Measurements from ENCODE around the gene CCP110. TPM values are rescaled to one million over a fixed set of nuclear protein-coding genes. Genes with fewer than 3 reads are reported as not detected.

The CCP110 gene
- total and polyA plus RNA-seq, 2 experiments from 2014 or later, result 10.7 to 20.9 TPM

- no peak for TF ChIP-seq ZNF462 (CRISPR knock-in tag; IDR thresholded peaks at IDR 0.05)
These were observed 2.8 kb upstream of the CCP110 start (continued) for GRCh38 chr16:19520861-19521331.

DNA sequence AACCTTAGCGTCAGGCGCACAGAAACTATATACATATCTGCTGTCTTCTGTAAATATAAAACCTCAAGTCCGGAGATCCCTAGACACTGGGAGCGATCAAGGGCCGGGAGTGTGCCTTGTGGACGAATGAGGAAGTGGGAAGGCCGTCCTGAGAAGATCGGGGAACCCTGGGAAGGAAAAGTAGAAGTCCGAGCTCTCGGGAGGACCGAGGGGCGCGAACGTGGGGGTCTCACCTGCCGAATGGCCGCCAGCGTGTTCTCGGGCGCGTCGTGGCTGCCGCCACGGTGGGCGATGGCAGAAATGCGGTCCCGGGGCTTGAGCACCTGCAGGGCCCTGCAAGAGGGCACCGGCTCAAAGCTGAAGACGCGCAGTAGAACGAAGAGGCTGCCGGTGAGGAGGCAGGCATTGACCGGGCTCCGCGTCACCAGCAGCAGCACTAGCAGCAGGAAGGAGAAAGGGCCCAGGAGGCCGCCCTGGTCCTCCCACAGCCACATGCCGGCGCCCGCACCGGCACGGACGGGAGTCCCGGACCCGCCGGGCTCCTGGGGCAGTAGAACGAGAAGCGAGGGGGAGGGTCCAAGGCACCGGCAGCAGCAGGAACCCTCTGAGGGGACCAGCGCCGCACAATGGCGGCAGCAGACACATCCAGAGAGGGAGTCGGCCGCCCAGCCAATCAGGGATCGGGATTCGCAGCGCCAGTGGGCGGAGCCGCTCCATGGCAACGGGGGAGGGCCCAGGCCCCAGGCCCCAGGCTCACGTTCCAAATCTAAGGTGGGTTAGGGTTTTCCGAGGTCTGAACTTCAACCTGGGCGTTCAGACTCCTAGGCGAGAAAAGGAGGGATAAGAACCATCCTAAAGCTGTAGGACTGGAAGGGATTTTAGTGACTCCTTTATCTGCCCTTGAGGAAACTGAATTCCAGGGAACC, 2.0 kb upstream of the CCP110 start, which contains the start of gene GDE1:
GDE1 (minus strand) TSS at position 628 of the 926 bp plus-strand sequence; CDS start at position 494, 134 bp downstream.
- Histone ChIP-seq H2AFZ (peak within 1 kb of the TSS; percentile 33; the same call in 1 of the 2 replicates), H3K27me3 (ENCODE audit: insufficient read depth) (no peaks in the 10 kb centered on the region), H3K27ac (ENCODE audit: low read depth) (peak within 1 kb of the TSS; percentile 34; the same call in 1 of the 2 replicates), H3K36me3 (ENCODE audit: insufficient read depth) (peaks cover 5% of the 10 kb centered on the region; the same call in 1 of the 2 replicates), H4K20me1 (replicated peaks; ENCODE audit: insufficient read depth) (peaks cover 18% of the 10 kb centered on the region), H3K9me2 (ENCODE audit: insufficient read depth) (no peaks in the 10 kb centered on the region), H3F3A (replicated peaks; ENCODE audit: low read depth) (no peaks in the 10 kb centered on the region), H3K4me3 (peak within 1 kb of the TSS; percentile 91), H3K79me2 (replicated peaks; ENCODE audit: insufficient read depth) (peaks cover 63% of the 10 kb centered on the region), H3K4me1 (ENCODE audit: insufficient read depth) (peaks cover 30% of the 10 kb centered on the region), H3K4me2 (peak within 1 kb of the TSS; percentile 94)
- Mint-ChIP-seq H3K27me3 (ENCODE audit: insufficient read depth, low read depth, poor library complexity) (peaks cover 3% of the 10 kb centered on the region), H3K9me3 (no peaks in the 10 kb centered on the region), H3K4me3 (peak within 1 kb of the TSS; percentile 94), H3K4me1 (peaks cover 31% of the 10 kb centered on the region), H3K27ac (peak within 1 kb of the TSS; percentile 85), H3K36me3 (ENCODE audit: low read depth) (peaks cover 8% of the 10 kb centered on the region)
- ATAC-seq (peak; percentile 82), DNase-seq (ENCODE audit: low spot score) (peak; percentile 98)
- TF ChIP-seq POLR2AphosphoS5 (IDR thresholded peaks at IDR 0.05; ENCODE audit: low read depth), result peak; percentile 91
- no peak for TF ChIP-seq STAT1 (IDR thresholded peaks at IDR 0.05; ENCODE audit: unreplicated experiment)
- TF ChIP-seq JUNB (IDR thresholded peaks at IDR 0.05; ENCODE audit: unreplicated experiment), result no peak
- no peak for TF ChIP-seq NANOG (IDR thresholded peaks at IDR 0.05; ENCODE audit: borderline replicate concordance)
- TF ChIP-seq, protein P1, sequence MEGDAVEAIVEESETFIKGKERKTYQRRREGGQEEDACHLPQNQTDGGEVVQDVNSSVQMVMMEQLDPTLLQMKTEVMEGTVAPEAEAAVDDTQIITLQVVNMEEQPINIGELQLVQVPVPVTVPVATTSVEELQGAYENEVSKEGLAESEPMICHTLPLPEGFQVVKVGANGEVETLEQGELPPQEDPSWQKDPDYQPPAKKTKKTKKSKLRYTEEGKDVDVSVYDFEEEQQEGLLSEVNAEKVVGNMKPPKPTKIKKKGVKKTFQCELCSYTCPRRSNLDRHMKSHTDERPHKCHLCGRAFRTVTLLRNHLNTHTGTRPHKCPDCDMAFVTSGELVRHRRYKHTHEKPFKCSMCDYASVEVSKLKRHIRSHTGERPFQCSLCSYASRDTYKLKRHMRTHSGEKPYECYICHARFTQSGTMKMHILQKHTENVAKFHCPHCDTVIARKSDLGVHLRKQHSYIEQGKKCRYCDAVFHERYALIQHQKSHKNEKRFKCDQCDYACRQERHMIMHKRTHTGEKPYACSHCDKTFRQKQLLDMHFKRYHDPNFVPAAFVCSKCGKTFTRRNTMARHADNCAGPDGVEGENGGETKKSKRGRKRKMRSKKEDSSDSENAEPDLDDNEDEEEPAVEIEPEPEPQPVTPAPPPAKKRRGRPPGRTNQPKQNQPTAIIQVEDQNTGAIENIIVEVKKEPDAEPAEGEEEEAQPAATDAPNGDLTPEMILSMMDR (conservative IDR thresholded peaks at IDR 0.05; ENCODE audit: low read depth in 2 of 2), result peak in 1 of 2 experiments; percentile 46; a peak in 2 of 4 replicates
- no peak for TF ChIP-seq EZH2phosphoT487 (IDR thresholded peaks at IDR 0.05; ENCODE audit: unreplicated experiment)
- TF ChIP-seq, protein P2, sequence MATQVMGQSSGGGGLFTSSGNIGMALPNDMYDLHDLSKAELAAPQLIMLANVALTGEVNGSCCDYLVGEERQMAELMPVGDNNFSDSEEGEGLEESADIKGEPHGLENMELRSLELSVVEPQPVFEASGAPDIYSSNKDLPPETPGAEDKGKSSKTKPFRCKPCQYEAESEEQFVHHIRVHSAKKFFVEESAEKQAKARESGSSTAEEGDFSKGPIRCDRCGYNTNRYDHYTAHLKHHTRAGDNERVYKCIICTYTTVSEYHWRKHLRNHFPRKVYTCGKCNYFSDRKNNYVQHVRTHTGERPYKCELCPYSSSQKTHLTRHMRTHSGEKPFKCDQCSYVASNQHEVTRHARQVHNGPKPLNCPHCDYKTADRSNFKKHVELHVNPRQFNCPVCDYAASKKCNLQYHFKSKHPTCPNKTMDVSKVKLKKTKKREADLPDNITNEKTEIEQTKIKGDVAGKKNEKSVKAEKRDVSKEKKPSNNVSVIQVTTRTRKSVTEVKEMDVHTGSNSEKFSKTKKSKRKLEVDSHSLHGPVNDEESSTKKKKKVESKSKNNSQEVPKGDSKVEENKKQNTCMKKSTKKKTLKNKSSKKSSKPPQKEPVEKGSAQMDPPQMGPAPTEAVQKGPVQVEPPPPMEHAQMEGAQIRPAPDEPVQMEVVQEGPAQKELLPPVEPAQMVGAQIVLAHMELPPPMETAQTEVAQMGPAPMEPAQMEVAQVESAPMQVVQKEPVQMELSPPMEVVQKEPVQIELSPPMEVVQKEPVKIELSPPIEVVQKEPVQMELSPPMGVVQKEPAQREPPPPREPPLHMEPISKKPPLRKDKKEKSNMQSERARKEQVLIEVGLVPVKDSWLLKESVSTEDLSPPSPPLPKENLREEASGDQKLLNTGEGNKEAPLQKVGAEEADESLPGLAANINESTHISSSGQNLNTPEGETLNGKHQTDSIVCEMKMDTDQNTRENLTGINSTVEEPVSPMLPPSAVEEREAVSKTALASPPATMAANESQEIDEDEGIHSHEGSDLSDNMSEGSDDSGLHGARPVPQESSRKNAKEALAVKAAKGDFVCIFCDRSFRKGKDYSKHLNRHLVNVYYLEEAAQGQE (IDR thresholded peaks at IDR 0.05; ENCODE audit: unreplicated experiment), result no peak

Measured in GM23338 (cell line).